ENCODE measurements around the gene ZNF573.

DNA sequence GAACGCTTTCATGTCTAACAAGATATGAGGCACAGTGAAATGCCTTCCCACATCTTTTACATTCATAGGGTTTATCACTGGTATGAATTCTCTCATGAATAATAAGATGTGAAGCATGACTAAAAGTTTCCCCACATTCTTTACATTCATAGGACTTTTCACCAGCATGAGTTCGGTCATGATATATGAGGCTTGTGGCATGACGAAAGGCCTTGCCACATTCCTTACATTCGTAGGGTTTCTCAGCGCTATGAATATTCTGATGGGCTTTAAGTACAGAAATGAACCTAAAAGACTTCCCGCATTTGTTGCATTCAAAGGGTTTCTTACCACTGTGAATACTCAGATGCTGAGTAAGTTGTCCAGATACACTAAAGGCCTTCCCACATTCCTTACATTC lies 81.2 kb downstream of the ZNF573 start:
- TF ChIP-seq EZH2 (IDR thresholded peaks at IDR 0.05) (no peak), POLR2AphosphoS5 (IDR thresholded peaks at IDR 0.05; ENCODE audit: borderline replicate concordance, low read depth, low read length) (no peak), FOXP2 (optimal IDR thresholded peaks at IDR 0.05; ENCODE audit: control extremely low read depth, extremely low read length, insufficient read depth) (no peak)

All from SK-N-MC (cell line).